ENCODE data around the gene NPSR1. TPM values are rescaled to one million over a fixed set of nuclear protein-coding genes. Genes with fewer than 3 reads are reported as not detected.

NPSR1 gene
- total RNA-seq, 1 donor from 2014 or later = not detected

- H3K4me2 ChIP-seq (ENCODE audit: low read length) = no peak overlapping the region
- TF ChIP-seq CTCF (IDR thresholded peaks at IDR 0.05; ENCODE audit: insufficient read depth, low read depth, low read length) (no peak), EZH2 (IDR thresholded peaks at IDR 0.05; ENCODE audit: insufficient read depth, low read length) (no peak)
- H3K4me3 ChIP-seq (ENCODE audit: insufficient read depth, low read depth, low read length) = no peak overlapping the region
- DNase-seq (ENCODE audit: low read depth) (no peak), FAIRE-seq (no peak)
- H3K36me3 ChIP-seq (ENCODE audit: insufficient read depth, low read length) = no peaks in the 10 kb centered on the region
- Mint-ChIP-seq H3K27me3 (ENCODE audit: low read depth, unreplicated experiment) (no peaks in the 10 kb centered on the region), H3K27ac (ENCODE audit: unreplicated experiment) (no peak overlapping the region), H3K36me3 (ENCODE audit: low read depth, unreplicated experiment) (peaks cover 3% of the 10 kb centered on the region), H3K4me1 (ENCODE audit: low read depth, unreplicated experiment) (peaks cover 13% of the 10 kb centered on the region), H3K9me3 (ENCODE audit: unreplicated experiment) (peaks cover 22% of the 10 kb centered on the region), H3K4me3 (ENCODE audit: unreplicated experiment) (no peak overlapping the region)
- H3K79me2 ChIP-seq (ENCODE audit: insufficient read depth, low read length) = no peaks in the 10 kb centered on the region
- peaks cover 5% of the 10 kb centered on the region for H3K9me3 ChIP-seq (ENCODE audit: insufficient read depth, low read depth, low read length)
- H3K4me1 ChIP-seq (ENCODE audit: insufficient read depth, low read length) = peaks cover 10% of the 10 kb centered on the region
- no peak overlapping the region for H3K9ac ChIP-seq (ENCODE audit: low read length)
- H4K20me1 ChIP-seq (ENCODE audit: insufficient read depth, low read length) = no peaks in the 10 kb centered on the region
- no peak overlapping the region for H3K27ac ChIP-seq (ENCODE audit: low read depth, low read length)
- H3K27me3 ChIP-seq (ENCODE audit: insufficient read depth, low read length) = no peaks in the 10 kb centered on the region
- no peak overlapping the region for H2AFZ ChIP-seq (ENCODE audit: low read depth, low read length)
These were observed 228.8 kb downstream of the NPSR1 start for GRCh38 chr7:34886856-34887255.

- H4K20me1 ChIP-seq (ENCODE audit: insufficient read depth, low read length) = no peaks in the 10 kb centered on the region
- peaks cover 14% of the 10 kb centered on the region for H3K4me1 ChIP-seq (ENCODE audit: insufficient read depth, low read length)
- Mint-ChIP-seq H3K9me3 (ENCODE audit: unreplicated experiment) (peaks cover 17% of the 10 kb centered on the region), H3K36me3 (ENCODE audit: low read depth, unreplicated experiment) (peaks cover 3% of the 10 kb centered on the region), H3K4me3 (ENCODE audit: unreplicated experiment) (no peak overlapping the region), H3K27me3 (ENCODE audit: low read depth, unreplicated experiment) (no peaks in the 10 kb centered on the region), H3K27ac (ENCODE audit: unreplicated experiment) (no peak overlapping the region), H3K4me1 (ENCODE audit: low read depth, unreplicated experiment) (peaks cover 23% of the 10 kb centered on the region)
- no peak overlapping the region for H3K4me3 ChIP-seq (ENCODE audit: insufficient read depth, low read depth, low read length)
- H3K4me2 ChIP-seq (ENCODE audit: low read length) = no peak overlapping the region
- no peak overlapping the region for H3K9ac ChIP-seq (ENCODE audit: low read length)
- no peaks in the 10 kb centered on the region for H3K79me2 ChIP-seq (ENCODE audit: insufficient read depth, low read length)
- FAIRE-seq (no peak), DNase-seq (ENCODE audit: low read depth) (no peak)
- no peak overlapping the region for H3K27ac ChIP-seq (ENCODE audit: low read depth, low read length)
- TF ChIP-seq CTCF (IDR thresholded peaks at IDR 0.05; ENCODE audit: insufficient read depth, low read depth, low read length) (no peak), EZH2 (IDR thresholded peaks at IDR 0.05; ENCODE audit: insufficient read depth, low read length) (no peak)
- peaks cover under 1% of the 10 kb centered on the region for H3K9me3 ChIP-seq (ENCODE audit: insufficient read depth, low read depth, low read length)
- H2AFZ ChIP-seq (ENCODE audit: low read depth, low read length) = no peak overlapping the region
- H3K36me3 ChIP-seq (ENCODE audit: insufficient read depth, low read length) = no peaks in the 10 kb centered on the region
- H3K27me3 ChIP-seq (ENCODE audit: insufficient read depth, low read length) = no peaks in the 10 kb centered on the region
These were observed 231.9 kb downstream of the NPSR1 start for GRCh38 chr7:34889951-34890350.

- peaks cover 11% of the 10 kb centered on the region for H3K36me3 Mint-ChIP-seq (ENCODE audit: low read depth, unreplicated experiment)
- Histone ChIP-seq H3K27me3 (ENCODE audit: insufficient read depth, low read length) (no peaks in the 10 kb centered on the region), H2AFZ (ENCODE audit: low read depth, low read length) (no peak overlapping the region), H3K36me3 (ENCODE audit: insufficient read depth, low read length) (no peaks in the 10 kb centered on the region), H4K20me1 (ENCODE audit: insufficient read depth, low read length) (no peaks in the 10 kb centered on the region), H3K9ac (ENCODE audit: low read length) (no peak overlapping the region), H3K4me1 (ENCODE audit: insufficient read depth, low read length) (peaks cover 14% of the 10 kb centered on the region), H3K9me3 (ENCODE audit: insufficient read depth, low read depth, low read length) (peaks cover 9% of the 10 kb centered on the region), H3K27ac (ENCODE audit: low read depth, low read length) (no peak overlapping the region), H3K4me3 (ENCODE audit: insufficient read depth, low read depth, low read length) (no peak overlapping the region), H3K4me2 (ENCODE audit: low read length) (no peak overlapping the region), H3K79me2 (ENCODE audit: insufficient read depth, low read length) (no peaks in the 10 kb centered on the region)
- H3K4me3 Mint-ChIP-seq (ENCODE audit: unreplicated experiment) = no peak overlapping the region
- TF ChIP-seq CTCF (IDR thresholded peaks at IDR 0.05; ENCODE audit: insufficient read depth, low read depth, low read length) = no peak
- peaks cover 28% of the 10 kb centered on the region for H3K9me3 Mint-ChIP-seq (ENCODE audit: unreplicated experiment)
- FAIRE-seq = no peak
- H3K27ac Mint-ChIP-seq (ENCODE audit: unreplicated experiment) = no peak overlapping the region
- DNase-seq (ENCODE audit: low read depth) = no peak
- peaks cover 23% of the 10 kb centered on the region for H3K4me1 Mint-ChIP-seq (ENCODE audit: low read depth, unreplicated experiment)
- peaks cover 5% of the 10 kb centered on the region for H3K27me3 Mint-ChIP-seq (ENCODE audit: low read depth, unreplicated experiment)
These were observed 237.2 kb downstream of the NPSR1 start for GRCh38 chr7:34895202-34895601.

Data from astrocyte (in vitro differentiated cells and primary cell).